Neural progenitor cell (in vitro differentiated cells): Measurements from ENCODE around the gene PRAC2. TPM values are rescaled to one million over a fixed set of nuclear protein-coding genes. Genes with fewer than 3 reads are reported as not detected.

Experiments used
- DNase-seq: peaks from one replicate; pipeline ENCODE4 v3.0.0-alpha.2; 2016; ENCODE audit warnings: low spot score
- H2AFZ ChIP-seq: fragments of 200-600 bp; sonication (generic); replicated peaks from 2 replicates; pipeline ENCODE4 v1.6.1; 2016; ENCODE audit warnings: antibody characterized with exemption
- H3F3A ChIP-seq: fragments of 200-600 bp; sonication (generic); 2 replicates; pipeline ENCODE4 v1.6.1; 2016; ENCODE audit warnings: antibody characterized with exemption, low read depth
- H3K27ac ChIP-seq: fragments of 200-600 bp; sonication (generic); 2 replicates; pipeline ENCODE4 v1.5.1; 2016; ENCODE audit warnings: mild to moderate bottlenecking
- H3K27me3 ChIP-seq: fragments of 200-600 bp; sonication (generic); 2 replicates; pipeline ENCODE4 v1.6.1; 2016; ENCODE audit warnings: mild to moderate bottlenecking, moderate library complexity
- H3K36me3 ChIP-seq: fragments of 200-600 bp; sonication (generic); 2 replicates; pipeline ENCODE4 v1.5.1; 2016
- H3K4me1 ChIP-seq: fragments of 200-600 bp; sonication (generic); 2 replicates; pipeline ENCODE4 v1.6.1; 2016; ENCODE audit warnings: mixed run types
- H3K4me2 ChIP-seq: fragments of 200-600 bp; sonication (generic); 2 replicates; pipeline ENCODE4 v1.6.1; 2016
- H3K4me3 ChIP-seq: fragments of 200-600 bp; sonication (generic); 2 replicates; pipeline ENCODE4 v1.5.1; 2016
- H3K79me2 ChIP-seq: fragments of 200-600 bp; sonication (generic); 2 replicates; pipeline ENCODE4 v1.6.1; 2016; ENCODE audit warnings: low read depth
- H3K9ac ChIP-seq: fragments of 200-600 bp; sonication (generic); 2 replicates; pipeline ENCODE4 v1.6.1; 2016
- H3K9me3 ChIP-seq: fragments of 200-600 bp; sonication (generic); 2 replicates; pipeline ENCODE4 v1.5.1; 2016; ENCODE audit warnings: low read depth
- H4K20me1 ChIP-seq: fragments of 200-600 bp; sonication (generic); 2 replicates; pipeline ENCODE4 v1.6.1; 2016; ENCODE audit warnings: low read depth
- H3K27ac Mint-ChIP-seq: 3 replicates; pipeline ENCODE4 v1.8.0; 2021; ENCODE audit warnings: mixed read lengths
- H3K27me3 Mint-ChIP-seq: 2 replicates; pipeline ENCODE4 v1.8.0; 2022; ENCODE audit warnings: low read depth, mild to moderate bottlenecking, inconsistent platforms, moderate library complexity, mixed read lengths; ENCODE audit not compliant: insufficient read depth
- H3K36me3 Mint-ChIP-seq: 3 replicates; pipeline ENCODE4 v1.8.0; 2021; ENCODE audit warnings: mixed read lengths
- H3K4me1 Mint-ChIP-seq: 3 replicates; pipeline ENCODE4 v1.8.0; 2021; ENCODE audit warnings: mixed read lengths
- H3K4me3 Mint-ChIP-seq: 3 replicates; pipeline ENCODE4 v1.8.0; 2021; ENCODE audit warnings: mild to moderate bottlenecking, moderate library complexity, mixed read lengths
- H3K9me3 Mint-ChIP-seq: 3 replicates; pipeline ENCODE4 v1.8.0; 2020; ENCODE audit warnings: mixed read lengths
- EZH2 ChIP-seq: fragments of 200-600 bp; sonication (generic); IDR thresholded peaks from 2 replicates; pipeline ENCODE4 v1.6.1; 2017; ENCODE audit warnings: antibody characterized with exemption, mild to moderate bottlenecking, moderate library complexity
- EZH2phosphoT487 ChIP-seq: fragments of 200-600 bp; sonication (generic); IDR thresholded peaks from 2 replicates; pipeline ENCODE4 v1.6.1; 2017; ENCODE audit warnings: antibody characterized with exemption
- total RNA-seq: library from RNA; depleted of rRNA; stranded (reverse); fragments of >200 nt; gene quantifications from 2 replicates; pipeline ENCODE4 v1.2.3, GENCODE V29; 2015; ENCODE audit warnings: low replicate concordance
- TF ChIP-seq, protein P1 (sequence below): fragments of 200-600 bp; sonication (generic); IDR thresholded peaks from 2 replicates; pipeline ENCODE4 v1.5.1; 2017; ENCODE audit warnings: antibody characterized with exemption, mild to moderate bottlenecking

PRAC2 gene
- total RNA-seq, 1 donor from 2014 or later = not detected

DNA sequence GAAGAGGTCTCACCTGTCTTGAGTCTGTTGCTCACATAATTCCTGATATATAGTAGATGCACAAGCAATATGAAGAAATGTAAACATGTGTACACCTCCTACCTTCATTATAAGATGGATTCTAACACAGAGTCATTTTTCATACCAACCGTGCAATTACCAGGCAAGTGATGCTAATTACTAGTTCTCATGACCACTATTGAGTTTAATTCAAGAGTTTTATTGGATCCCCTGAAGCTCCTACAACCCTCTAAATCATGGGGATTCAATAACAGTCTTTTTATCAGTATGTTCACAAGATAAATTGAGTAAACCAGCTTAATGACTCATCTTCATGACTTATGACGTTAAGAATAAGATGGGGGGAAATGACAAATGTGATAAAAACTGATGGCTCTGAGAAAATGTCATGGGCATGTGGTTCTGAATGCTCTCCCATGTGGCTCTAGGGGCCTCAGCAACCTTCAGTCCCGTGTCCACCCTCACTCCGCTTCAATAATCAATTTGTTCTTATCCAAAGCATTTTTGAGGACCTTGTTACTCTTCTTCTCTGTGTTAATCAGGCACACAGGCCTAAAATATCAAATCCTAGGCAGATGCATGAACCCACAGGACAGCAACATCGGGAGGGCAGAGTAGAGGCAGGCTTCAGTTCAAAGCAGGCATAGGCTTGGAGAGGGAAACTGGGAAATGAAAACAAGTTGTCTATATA is 43.4 kb upstream of the PRAC2 start:
- no peaks in the 10 kb centered on the region for H3K36me3 ChIP-seq
- no peak overlapping the region for H3K4me3 Mint-ChIP-seq
- no peaks in the 10 kb centered on the region for H3F3A ChIP-seq
- H3K9me3 Mint-ChIP-seq = no peaks in the 10 kb centered on the region
- peaks cover 42% of the 10 kb centered on the region for H3K27me3 Mint-ChIP-seq
- TF ChIP-seq EZH2phosphoT487 = no peak
- no peak for TF ChIP-seq EZH2
- TF ChIP-seq, protein P1, sequence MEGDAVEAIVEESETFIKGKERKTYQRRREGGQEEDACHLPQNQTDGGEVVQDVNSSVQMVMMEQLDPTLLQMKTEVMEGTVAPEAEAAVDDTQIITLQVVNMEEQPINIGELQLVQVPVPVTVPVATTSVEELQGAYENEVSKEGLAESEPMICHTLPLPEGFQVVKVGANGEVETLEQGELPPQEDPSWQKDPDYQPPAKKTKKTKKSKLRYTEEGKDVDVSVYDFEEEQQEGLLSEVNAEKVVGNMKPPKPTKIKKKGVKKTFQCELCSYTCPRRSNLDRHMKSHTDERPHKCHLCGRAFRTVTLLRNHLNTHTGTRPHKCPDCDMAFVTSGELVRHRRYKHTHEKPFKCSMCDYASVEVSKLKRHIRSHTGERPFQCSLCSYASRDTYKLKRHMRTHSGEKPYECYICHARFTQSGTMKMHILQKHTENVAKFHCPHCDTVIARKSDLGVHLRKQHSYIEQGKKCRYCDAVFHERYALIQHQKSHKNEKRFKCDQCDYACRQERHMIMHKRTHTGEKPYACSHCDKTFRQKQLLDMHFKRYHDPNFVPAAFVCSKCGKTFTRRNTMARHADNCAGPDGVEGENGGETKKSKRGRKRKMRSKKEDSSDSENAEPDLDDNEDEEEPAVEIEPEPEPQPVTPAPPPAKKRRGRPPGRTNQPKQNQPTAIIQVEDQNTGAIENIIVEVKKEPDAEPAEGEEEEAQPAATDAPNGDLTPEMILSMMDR = no peak
- no peaks in the 10 kb centered on the region for H3K36me3 Mint-ChIP-seq
- no peaks in the 10 kb centered on the region for H3K9me3 ChIP-seq
- H3K27ac Mint-ChIP-seq = no peak overlapping the region
- no peak for DNase-seq
- no peak overlapping the region for H3K9ac ChIP-seq
- peaks cover 96% of the 10 kb centered on the region for H3K27me3 ChIP-seq
- H3K4me3 ChIP-seq = no peak overlapping the region
- H3K4me2 ChIP-seq = no peak overlapping the region
- no peak overlapping the region for H3K27ac ChIP-seq
- no peaks in the 10 kb centered on the region for H4K20me1 ChIP-seq
- no peaks in the 10 kb centered on the region for H3K79me2 ChIP-seq
- no peaks in the 10 kb centered on the region for H3K4me1 Mint-ChIP-seq
- H3K4me1 ChIP-seq = no peaks in the 10 kb centered on the region
- H2AFZ ChIP-seq = no peak overlapping the region

- Mint-ChIP-seq H3K4me1 (no peaks in the 10 kb centered on the region), H3K36me3 (no peaks in the 10 kb centered on the region), H3K9me3 (no peaks in the 10 kb centered on the region), H3K27ac (no peak overlapping the region), H3K4me3 (no peak overlapping the region), H3K27me3 (peaks cover 27% of the 10 kb centered on the region)
- Histone ChIP-seq H3K9me3 (no peaks in the 10 kb centered on the region), H3K4me3 (no peak overlapping the region), H3K27ac (no peak overlapping the region), H3K79me2 (no peaks in the 10 kb centered on the region), H3F3A (no peaks in the 10 kb centered on the region), H3K27me3 (peaks cover 88% of the 10 kb centered on the region), H2AFZ (no peak overlapping the region), H3K4me2 (no peak overlapping the region), H3K4me1 (no peaks in the 10 kb centered on the region), H3K9ac (no peak overlapping the region), H4K20me1 (no peaks in the 10 kb centered on the region), H3K36me3 (no peaks in the 10 kb centered on the region)
- TF ChIP-seq EZH2 (no peak), EZH2phosphoT487 (no peak)
- TF ChIP-seq, protein P1 = no peak
- DNase-seq = no peak
Measured at GRCh38 chr17:48681609-48682008, 41.4 kb upstream of the PRAC2 start.

DNA sequence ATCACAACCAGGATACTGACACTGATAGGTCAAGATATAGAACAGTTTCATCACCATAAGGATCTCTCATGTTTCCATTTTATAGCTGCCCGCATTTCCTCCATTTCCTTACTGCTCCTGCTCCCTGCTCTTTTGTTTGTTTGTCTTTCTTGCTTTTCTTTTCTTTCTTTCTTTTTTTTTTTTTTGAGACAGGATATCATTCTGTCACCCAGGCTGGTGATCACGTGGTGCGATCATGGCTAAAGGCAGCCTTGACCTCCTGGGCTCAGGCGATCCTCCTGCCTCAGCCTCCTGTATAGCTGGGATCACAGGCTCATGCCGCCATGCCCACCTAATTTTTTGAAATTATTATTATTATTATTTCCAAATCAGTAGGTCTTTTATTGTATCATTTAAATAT is 32.3 kb upstream of the PRAC2 start:
- H3K9ac ChIP-seq = no peak overlapping the region
- Mint-ChIP-seq H3K9me3 (peaks cover 3% of the 10 kb centered on the region), H3K36me3 (no peaks in the 10 kb centered on the region), H3K27ac (no peak overlapping the region), H3K4me1 (no peaks in the 10 kb centered on the region), H3K27me3 (peaks cover 3% of the 10 kb centered on the region), H3K4me3 (no peak overlapping the region)
- H2AFZ ChIP-seq = no peak overlapping the region
- H3K36me3 ChIP-seq = no peaks in the 10 kb centered on the region
- H4K20me1 ChIP-seq = no peaks in the 10 kb centered on the region
- H3K27me3 ChIP-seq = peaks cover 77% of the 10 kb centered on the region
- TF ChIP-seq EZH2phosphoT487 (no peak), EZH2 (no peak)
- TF ChIP-seq, protein P1 = no peak
- no peak overlapping the region for H3K4me2 ChIP-seq
- H3K4me1 ChIP-seq = no peaks in the 10 kb centered on the region
- no peak overlapping the region for H3K27ac ChIP-seq
- no peaks in the 10 kb centered on the region for H3K79me2 ChIP-seq
- no peak overlapping the region for H3K4me3 ChIP-seq
- no peak for DNase-seq
- H3K9me3 ChIP-seq = peaks cover 4% of the 10 kb centered on the region
- no peaks in the 10 kb centered on the region for H3F3A ChIP-seq
